A549 (cell line): ENCODE measurements around the gene TOX2. TPM values are rescaled to one million over a fixed set of nuclear protein-coding genes. Genes with fewer than 3 reads are reported as not detected.

Experiments
- ATAC-seq, 2 experiments: fragments of 200-7000 bp in 1 of 2; fragments of >200 bp in 1 of 2; cut with Nextera tagmentation in 1 of 2; cut with Tn5 transposase in 1 of 2; 3 replicates each; pipeline versions ENCODE4 v1.8.0 to v1.9.1; 2018 to 2020; ENCODE audit warnings: mild to moderate bottlenecking in 1 of 2, moderate library complexity in 1 of 2
- CTCF ChIA-PET: fragments of 300-600 bp; sonication (Branson Sonifier 250); formaldehyde crosslinking; extraction: SDS; loops from one replicate; lab custom pipeline; 2021; ENCODE audit warnings: antibody characterized with exemption, inconsistent platforms; lab: Yijun Ruan, JAX
- POLR2A ChIA-PET: fragments of 350-600 bp; formaldehyde crosslinking; extraction: SDS; loops from one replicate; lab custom pipeline; 2021; ENCODE audit warnings: antibody characterized with exemption, inconsistent platforms; lab: Yijun Ruan, JAX
- DNase-seq, 2 experiments: peaks; one replicate each; pipeline versions ENCODE4 v3.0.0 to v3.0.0-alpha.2; 2011 to 2016; ENCODE audit warnings: low read depth in 1 of 2, low spot score in 1 of 2
- FAIRE-seq: peaks from 2 replicates; lab custom pipeline; 2011; peaks lifted over from hg19 to GRCh38; lab: Jason Lieb, UNC
- H3K27ac ChIP-seq, 2 experiments: fragments of >200 bp; sonication (Bioruptor Twin); formaldehyde crosslinking; 3 replicates each; pipeline ENCODE4 v1.5.1; 2016 to 2017
- H3K4me1 ChIP-seq: fragments of >200 bp; sonication (Bioruptor Twin); formaldehyde crosslinking; 3 replicates; pipeline ENCODE4 v1.6.1; 2016
- H3K4me2 ChIP-seq: fragments of >200 bp; sonication (Bioruptor Twin); formaldehyde crosslinking; 3 replicates; pipeline ENCODE4 v1.6.1; 2016
- H3K4me3 ChIP-seq: fragments of >200 bp; sonication (Bioruptor Twin); formaldehyde crosslinking; 3 replicates; pipeline ENCODE4 v1.5.1; 2016
- H3K9me3 ChIP-seq: fragments of >200 bp; sonication (Bioruptor Twin); formaldehyde crosslinking; 3 replicates; pipeline ENCODE4 v1.6.1; 2016
- ATOH8 ChIP-seq: fragments of 250-450 bp; sonication (Bioruptor Pico); IDR thresholded peaks from 2 replicates; pipeline ENCODE4 v1.5.0; 2020; ENCODE audit warnings: low read depth, mild to moderate bottlenecking, moderate library complexity
- CHD2 ChIP-seq: fragments of 150-350 bp; IDR thresholded peaks from 2 replicates; pipeline ENCODE4 v1.6.1; 2014; ENCODE audit warnings: low read length; ENCODE audit not compliant: partially characterized antibody
- EHF ChIP-seq: fragments of 250-450 bp; sonication (Bioruptor Pico); IDR thresholded peaks from 2 replicates; pipeline ENCODE4 v1.5.0; 2020; ENCODE audit warnings: mild to moderate bottlenecking
- EHMT2 ChIP-seq: fragments of 200-600 bp; sonication (generic); IDR thresholded peaks from 2 replicates; pipeline ENCODE4 v1.6.1; 2016; ENCODE audit warnings: antibody characterized with exemption, low read depth, mild to moderate bottlenecking, moderate library complexity
- ELK1 ChIP-seq: fragments of 150-350 bp; IDR thresholded peaks from 2 replicates; pipeline ENCODE4 v1.6.1; 2014; ENCODE audit warnings: low read depth, mild to moderate bottlenecking, low read length
- FOSB ChIP-seq: fragments of 250-450 bp; sonication (Bioruptor Pico); IDR thresholded peaks from 2 replicates; pipeline ENCODE4 v1.5.0; 2020; ENCODE audit warnings: mild to moderate bottlenecking, moderate library complexity
- FOXS1 ChIP-seq: fragments of 250-450 bp; sonication (Bioruptor Pico); IDR thresholded peaks from 2 replicates; pipeline ENCODE4 v1.5.0; 2020; ENCODE audit warnings: mild to moderate bottlenecking, moderate library complexity
- HES2 ChIP-seq: fragments of >200 bp; sonication (Bioruptor Twin); formaldehyde crosslinking; IDR thresholded peaks from 2 replicates; pipeline ENCODE4 v1.6.1; 2016
- HEYL ChIP-seq: fragments of 250-450 bp; sonication (Bioruptor Pico); IDR thresholded peaks from 2 replicates; pipeline ENCODE4 v1.8.0; 2021; ENCODE audit warnings: mild to moderate bottlenecking, moderate library complexity
- HOXA7 ChIP-seq: fragments of 250-450 bp; sonication (Bioruptor Pico); IDR thresholded peaks from 2 replicates; pipeline ENCODE4 v1.5.0; 2020; ENCODE audit warnings: mild to moderate bottlenecking, moderate library complexity
- JUN ChIP-seq, 2 experiments: fragments of >200 bp; sonication (Bioruptor Twin); formaldehyde crosslinking; IDR thresholded peaks; 2 replicates in 1 of 2; 3 replicates in 1 of 2; pipeline ENCODE4 v1.6.1; 2016 to 2017
- JUNB ChIP-seq: fragments of >200 bp; sonication (Bioruptor Twin); formaldehyde crosslinking; IDR thresholded peaks from 2 replicates; pipeline ENCODE4 v1.6.1; 2016
- KDM1A ChIP-seq: fragments of 200-600 bp; sonication (generic); IDR thresholded peaks from 2 replicates; pipeline ENCODE4 v1.6.1; 2016; ENCODE audit warnings: low read depth, mild to moderate bottlenecking
- KDM5A ChIP-seq: fragments of 200-600 bp; sonication (generic); IDR thresholded peaks from 2 replicates; pipeline ENCODE4 v1.6.1; 2016; ENCODE audit warnings: antibody characterized with exemption, mild to moderate bottlenecking
- PHF8 ChIP-seq: fragments of 200-600 bp; sonication (generic); IDR thresholded peaks from 2 replicates; pipeline ENCODE4 v1.6.1; 2016; ENCODE audit warnings: low read depth, mild to moderate bottlenecking, antibody characterized with exemption, moderate library complexity, borderline replicate concordance
- SREBF2 ChIP-seq: fragments of 450-650 bp; IDR thresholded peaks from 2 replicates; pipeline ENCODE4 v1.6.1; 2014; ENCODE audit warnings: mild to moderate bottlenecking, moderate library complexity
- TP53 ChIP-seq: fragments of 250-450 bp; sonication (Bioruptor Pico); IDR thresholded peaks from 2 replicates; pipeline ENCODE4 v1.5.0; 2021; ENCODE audit warnings: mild to moderate bottlenecking, moderate library complexity
- ZFP36 ChIP-seq: fragments of 450-650 bp; IDR thresholded peaks from 2 replicates; pipeline ENCODE4 v1.6.1; 2014; ENCODE audit warnings: borderline replicate concordance; ENCODE audit not compliant: partially characterized antibody
- WGBS: methylation state at CpG from one replicate; pipeline ENCODE4 v1.1.6; 2017; ENCODE audit errors: missing lambda C conversion rate; 5-methylcytosine and 5-hydroxymethylcytosine counted together
- polyA plus RNA-seq, 4 experiments: library from polyadenylated mRNA; depleted of rRNA in 3 of 4; stranded (reverse); fragments of >200 nt; fragmentation: RNase III in 1 of 4; extraction: RNeasy Plus Mini Kit Qiagen cat#74134 plus additional on column Dnase treatment in 1 of 4; gene quantifications; 2 replicates in 3 of 4; 3 replicates in 1 of 4; pipeline ENCODE4 v1.2.3, GENCODE V29; 2011 to 2017
- TF ChIP-seq, protein P1 (sequence below): fragments of 250-450 bp; sonication (Bioruptor Pico); IDR thresholded peaks from 2 replicates; pipeline ENCODE4 v1.5.0; 2021; ENCODE audit warnings: mild to moderate bottlenecking, moderate library complexity, borderline replicate concordance
- TF ChIP-seq, protein P2 (sequence below): IDR thresholded peaks from 2 replicates; pipeline ENCODE4 v1.6.1; 2012

Gene TOX2
- polyA plus RNA-seq, 2 of the 4 experiments (the other 2 are of a cell fraction) = 2.5 to 5.3 TPM

DNA sequence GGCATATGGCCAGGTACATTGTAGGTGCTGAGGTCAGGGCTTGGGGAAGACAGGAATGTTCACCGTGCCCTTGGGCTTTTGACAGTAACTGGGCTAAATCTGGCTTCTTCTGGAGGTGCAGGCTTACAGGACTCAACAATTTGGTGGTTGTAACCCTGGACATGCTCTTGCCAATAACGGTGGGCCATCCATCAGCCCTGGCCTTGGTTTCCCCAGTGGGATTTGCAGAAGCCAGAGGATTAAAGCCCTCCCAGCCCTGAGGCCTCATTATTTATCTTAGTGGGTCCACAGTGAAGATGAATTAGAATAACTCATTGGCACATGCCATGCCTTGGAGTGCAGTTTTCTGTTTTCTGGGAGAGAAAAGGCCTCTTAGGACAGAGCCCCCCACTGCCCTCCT, 44.0 kb downstream of the TOX2 start:
- no peak for FAIRE-seq
- Histone ChIP-seq H3K4me2 (0 out of 3 replicates have a peak overlapping the region, but pooled peaks have one; percentile 25), H3K9me3 (0 out of 3 replicates have a peak, but pooled peaks cover 4% of the 10 kb centered on the region), H3K27ac (peak overlapping the region; percentile 41 to 91; a peak in 4 of 6 replicates), H3K4me3 (no peak overlapping the region)
- CTCF ChIA-PET = no interaction called here
- no peak for ATAC-seq
- TF ChIP-seq KDM5A (no peak), ZFP36 (no peak), CHD2 (no peak), ELK1 (no peak), ATOH8 (CRISPR knock-in tag) (no peak), SREBF2 (no peak), FOXS1 (CRISPR knock-in tag) (no peak), JUN (IDR thresholded peaks at IDR 0.05) (no peak), HEYL (CRISPR knock-in tag) (no peak), HOXA7 (no peak), EHF (CRISPR knock-in tag) (no peak), JUNB (no peak), HES2 (no peak), FOSB (CRISPR knock-in tag) (no peak), KDM1A (no peak), PHF8 (no peak), EHMT2 (no peak)
- TF ChIP-seq, protein P1, sequence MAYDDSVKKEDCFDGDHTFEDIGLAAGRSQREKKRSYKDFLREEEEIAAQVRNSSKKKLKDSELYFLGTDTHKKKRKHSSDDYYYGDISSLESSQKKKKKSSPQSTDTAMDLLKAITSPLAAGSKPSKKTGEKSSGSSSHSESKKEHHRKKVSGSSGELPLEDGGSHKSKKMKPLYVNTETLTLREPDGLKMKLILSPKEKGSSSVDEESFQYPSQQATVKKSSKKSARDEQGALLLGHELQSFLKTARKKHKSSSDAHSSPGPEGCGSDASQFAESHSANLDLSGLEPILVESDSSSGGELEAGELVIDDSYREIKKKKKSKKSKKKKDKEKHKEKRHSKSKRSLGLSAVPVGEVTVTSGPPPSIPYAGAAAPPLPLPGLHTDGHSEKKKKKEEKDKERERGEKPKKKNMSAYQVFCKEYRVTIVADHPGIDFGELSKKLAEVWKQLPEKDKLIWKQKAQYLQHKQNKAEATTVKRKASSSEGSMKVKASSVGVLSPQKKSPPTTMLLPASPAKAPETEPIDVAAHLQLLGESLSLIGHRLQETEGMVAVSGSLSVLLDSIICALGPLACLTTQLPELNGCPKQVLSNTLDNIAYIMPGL (CRISPR knock-in tag) = no peak
- TF ChIP-seq, protein P2, sequence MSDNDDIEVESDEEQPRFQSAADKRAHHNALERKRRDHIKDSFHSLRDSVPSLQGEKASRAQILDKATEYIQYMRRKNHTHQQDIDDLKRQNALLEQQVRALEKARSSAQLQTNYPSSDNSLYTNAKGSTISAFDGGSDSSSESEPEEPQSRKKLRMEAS = no peak
- TF ChIP-seq, all 56 proteins: peak for 0
- 73% methylated on average over 2 of the region's 2 CpGs for WGBS
- no peak for DNase-seq
- H3K4me1 ChIP-seq = peaks cover 58% of the 10 kb centered on the region
- POLR2A ChIA-PET = no interaction called here

DNA sequence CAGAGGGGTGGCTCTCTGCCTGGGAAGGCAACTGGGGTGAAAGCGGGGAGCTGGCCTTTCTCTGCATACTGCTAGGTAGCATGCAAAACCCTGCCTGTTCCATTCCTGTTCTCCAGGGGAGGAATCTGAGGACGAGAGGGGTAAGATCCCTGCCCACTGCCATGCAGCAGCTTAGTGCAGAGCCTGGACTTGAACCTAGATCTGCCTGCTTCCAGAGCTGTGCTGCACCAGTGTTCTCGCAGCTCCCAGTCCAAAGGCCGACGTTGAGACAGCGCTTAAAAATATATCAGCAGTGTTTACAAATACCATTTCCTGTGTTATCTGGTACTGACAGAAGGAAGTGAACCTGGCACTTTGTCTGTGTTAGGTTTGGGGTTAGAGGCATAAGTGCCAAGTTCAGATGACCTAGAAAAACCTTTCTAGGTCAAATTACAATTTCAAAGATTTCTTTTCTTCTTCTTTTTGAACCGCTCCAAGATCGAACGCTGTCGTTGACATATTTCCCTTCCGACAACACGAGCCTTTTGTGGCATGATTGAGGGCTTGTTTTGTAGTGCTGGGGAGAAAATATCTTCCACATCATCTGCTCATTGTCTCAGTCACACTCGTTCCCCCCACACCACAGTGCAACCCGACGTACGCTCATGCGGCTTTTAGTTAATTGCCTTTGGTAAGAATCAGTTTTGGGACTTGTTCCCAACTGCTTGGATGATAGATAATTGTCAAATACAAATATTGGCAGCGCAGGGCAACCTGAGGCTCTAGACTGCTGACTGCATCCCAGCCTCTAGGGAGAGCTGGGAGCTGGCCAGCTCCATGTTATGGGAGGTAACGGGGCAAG, 44.6 kb downstream of the TOX2 start:
- peak overlapping the region; percentile 41 to 91; a peak in 4 of 6 replicates for H3K27ac ChIP-seq
- DNase-seq = no peak
- H3K4me2 ChIP-seq = peak overlapping the region; percentile 25; the same call in 1 of the 3 replicates
- no peak for FAIRE-seq
- peaks cover 58% of the 10 kb centered on the region for H3K4me1 ChIP-seq
- no peak overlapping the region for H3K4me3 ChIP-seq
- TF ChIP-seq CHD2 (no peak), TP53 (CRISPR knock-in tag) (no peak), EHF (CRISPR knock-in tag) (no peak), PHF8 (no peak)
- TF ChIP-seq, protein P1 (CRISPR knock-in tag) = no peak
- 69% methylated on average over 19 of the region's 19 CpGs for WGBS
- 0 out of 3 replicates have a peak, but pooled peaks cover 4% of the 10 kb centered on the region for H3K9me3 ChIP-seq
- ChIA-PET POLR2A (no interaction called here), CTCF (interaction anchor here (0.6 to 1.5 kb wide), 2 partner anchors 25 to 44 kb away, joined by 3 to 4 read pairs; no protein-coding TSS in a partner anchor)
- no peak for ATAC-seq
